ENCODE data around the gene NTMT1.
"Not testable (repeated sequence)": the region's sequence is repeated elsewhere in the genome, so short reads cannot be mapped to it uniquely, and the experiment has no call there.

DNA sequence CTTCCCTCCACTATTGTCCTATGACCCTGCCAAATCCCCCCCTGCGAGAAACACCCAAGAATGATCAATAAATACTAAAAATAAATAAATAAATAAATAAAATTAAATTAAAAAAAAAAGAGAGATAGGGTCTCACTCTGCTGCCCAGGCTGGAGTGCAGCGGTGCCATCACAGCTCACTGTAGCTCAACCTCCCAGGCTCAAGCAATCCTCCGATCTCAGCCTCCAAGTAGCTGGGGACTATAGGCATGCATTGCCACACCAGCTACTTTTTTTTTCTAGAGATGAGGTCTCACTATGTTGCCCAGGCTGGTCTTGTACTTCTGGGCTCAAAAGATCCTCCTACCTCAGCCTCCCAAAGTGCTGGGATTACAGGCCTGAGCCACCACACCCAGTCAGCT, 36.3 kb downstream of the NTMT1 start:
- TF ChIP-seq, protein P1, sequence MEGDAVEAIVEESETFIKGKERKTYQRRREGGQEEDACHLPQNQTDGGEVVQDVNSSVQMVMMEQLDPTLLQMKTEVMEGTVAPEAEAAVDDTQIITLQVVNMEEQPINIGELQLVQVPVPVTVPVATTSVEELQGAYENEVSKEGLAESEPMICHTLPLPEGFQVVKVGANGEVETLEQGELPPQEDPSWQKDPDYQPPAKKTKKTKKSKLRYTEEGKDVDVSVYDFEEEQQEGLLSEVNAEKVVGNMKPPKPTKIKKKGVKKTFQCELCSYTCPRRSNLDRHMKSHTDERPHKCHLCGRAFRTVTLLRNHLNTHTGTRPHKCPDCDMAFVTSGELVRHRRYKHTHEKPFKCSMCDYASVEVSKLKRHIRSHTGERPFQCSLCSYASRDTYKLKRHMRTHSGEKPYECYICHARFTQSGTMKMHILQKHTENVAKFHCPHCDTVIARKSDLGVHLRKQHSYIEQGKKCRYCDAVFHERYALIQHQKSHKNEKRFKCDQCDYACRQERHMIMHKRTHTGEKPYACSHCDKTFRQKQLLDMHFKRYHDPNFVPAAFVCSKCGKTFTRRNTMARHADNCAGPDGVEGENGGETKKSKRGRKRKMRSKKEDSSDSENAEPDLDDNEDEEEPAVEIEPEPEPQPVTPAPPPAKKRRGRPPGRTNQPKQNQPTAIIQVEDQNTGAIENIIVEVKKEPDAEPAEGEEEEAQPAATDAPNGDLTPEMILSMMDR (IDR thresholded peaks at IDR 0.05) = not testable (repeated sequence)
- not testable (repeated sequence) for TF ChIP-seq POLR2A (IDR thresholded peaks at IDR 0.05)

Measured in adrenal gland (tissue), 5 donors.